ENCODE results near the gene DIPK1B. TPM values are rescaled to one million over a fixed set of nuclear protein-coding genes. Genes with fewer than 3 reads are reported as not detected.

Gene DIPK1B
- total RNA-seq, 2 experiments from 2014 or later, result 0.14 TPM; not detected in 1

DNA sequence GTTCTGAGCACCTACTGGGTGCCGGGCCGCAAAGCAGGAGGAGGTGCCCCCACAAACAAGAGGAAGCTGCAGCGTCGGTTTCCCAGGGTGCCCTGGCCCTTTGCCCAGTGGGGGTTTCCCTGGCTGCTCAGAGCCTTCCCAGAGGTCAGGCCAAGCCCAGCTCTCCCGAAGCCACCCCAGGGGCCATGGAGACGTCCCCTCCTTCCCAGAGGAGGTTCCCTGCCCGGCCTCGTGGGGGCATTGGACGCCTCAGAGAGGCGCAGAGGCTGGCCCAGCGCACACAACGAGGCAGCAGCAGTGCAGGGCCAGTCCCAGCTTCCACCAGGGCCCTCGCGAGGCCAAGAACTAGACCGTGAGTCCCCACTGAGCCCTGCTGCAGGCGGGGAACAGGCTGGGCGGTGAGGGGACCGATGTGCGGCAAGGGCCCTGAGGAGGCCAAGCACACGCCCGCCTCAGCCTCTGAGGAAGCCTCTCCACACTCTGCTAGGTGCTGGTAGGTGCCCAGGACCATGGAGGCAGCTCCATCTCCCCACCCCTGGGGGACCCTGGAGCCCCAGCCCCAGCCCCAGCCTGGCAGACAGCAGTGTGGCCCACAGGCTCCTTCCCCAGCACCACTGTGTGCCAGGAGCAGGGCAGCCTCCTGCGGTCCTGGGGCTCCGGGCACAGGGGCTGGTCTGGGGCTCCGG, 7.0 kb downstream of the DIPK1B start:
- peaks cover 9% of the 10 kb centered on the region for H3K4me1 Mint-ChIP-seq (ENCODE audit: low read depth)
- DNase-seq (no peak), ATAC-seq (peak; percentile 17)
- TF ChIP-seq, protein P1, sequence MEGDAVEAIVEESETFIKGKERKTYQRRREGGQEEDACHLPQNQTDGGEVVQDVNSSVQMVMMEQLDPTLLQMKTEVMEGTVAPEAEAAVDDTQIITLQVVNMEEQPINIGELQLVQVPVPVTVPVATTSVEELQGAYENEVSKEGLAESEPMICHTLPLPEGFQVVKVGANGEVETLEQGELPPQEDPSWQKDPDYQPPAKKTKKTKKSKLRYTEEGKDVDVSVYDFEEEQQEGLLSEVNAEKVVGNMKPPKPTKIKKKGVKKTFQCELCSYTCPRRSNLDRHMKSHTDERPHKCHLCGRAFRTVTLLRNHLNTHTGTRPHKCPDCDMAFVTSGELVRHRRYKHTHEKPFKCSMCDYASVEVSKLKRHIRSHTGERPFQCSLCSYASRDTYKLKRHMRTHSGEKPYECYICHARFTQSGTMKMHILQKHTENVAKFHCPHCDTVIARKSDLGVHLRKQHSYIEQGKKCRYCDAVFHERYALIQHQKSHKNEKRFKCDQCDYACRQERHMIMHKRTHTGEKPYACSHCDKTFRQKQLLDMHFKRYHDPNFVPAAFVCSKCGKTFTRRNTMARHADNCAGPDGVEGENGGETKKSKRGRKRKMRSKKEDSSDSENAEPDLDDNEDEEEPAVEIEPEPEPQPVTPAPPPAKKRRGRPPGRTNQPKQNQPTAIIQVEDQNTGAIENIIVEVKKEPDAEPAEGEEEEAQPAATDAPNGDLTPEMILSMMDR (IDR thresholded peaks at IDR 0.05), result no peak
- intact Hi-C loops (cut with micrococcal nuclease), result no loop called here
- H3K9me3 Mint-ChIP-seq, result no peaks in the 10 kb centered on the region
- ChIA-PET CTCF (interaction anchor here (1.3 kb wide), 1 partner anchor 8 kb away, joined by 3 read pairs; no protein-coding TSS in a partner anchor), POLR2A (interaction anchor here (0.6 to 1.6 kb wide), 4 partner anchors 8 to 10 kb away, joined by 3 to 4 read pairs (median 3); no protein-coding TSS in a partner anchor)
- H3K36me3 Mint-ChIP-seq (ENCODE audit: low read depth), result peaks cover 13% of the 10 kb centered on the region
- no peak overlapping the region for H3K4me3 Mint-ChIP-seq
- H3K27ac Mint-ChIP-seq, result no peak overlapping the region
- H3K27me3 Mint-ChIP-seq, result peaks cover 7% of the 10 kb centered on the region

DNA sequence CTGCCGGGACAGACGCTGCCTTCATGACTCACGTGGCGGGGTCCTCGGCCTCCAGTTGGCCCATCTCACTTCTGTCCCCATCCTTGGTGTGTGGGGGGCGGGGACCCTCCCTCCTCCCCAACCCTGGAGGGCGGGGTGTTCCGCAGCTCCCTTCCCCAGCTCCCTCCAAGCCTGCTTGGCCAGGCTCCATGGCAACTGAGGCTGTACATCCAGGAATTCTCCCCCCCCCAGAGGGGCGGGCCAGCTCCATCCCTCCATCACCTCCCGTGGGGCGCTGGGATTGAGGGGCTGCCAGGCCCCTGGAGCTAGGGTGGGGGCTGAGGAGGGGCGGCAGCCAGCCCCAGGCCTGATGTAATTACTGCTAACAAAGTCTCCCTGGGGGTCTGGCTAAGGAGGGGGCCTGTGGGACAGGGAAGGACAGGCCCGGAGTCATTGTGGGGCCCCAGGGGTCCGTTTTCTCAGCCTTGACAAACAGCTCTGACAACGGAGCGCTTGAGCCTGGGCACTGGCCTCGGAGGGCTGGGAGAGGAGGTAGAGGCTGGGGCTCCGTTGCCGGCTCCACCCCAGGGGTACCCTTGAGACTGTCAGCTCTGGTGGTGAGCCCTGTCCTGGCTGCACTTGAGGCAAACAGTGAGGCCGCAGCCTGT, 8.0 kb downstream of the DIPK1B start:
- DNase-seq (no peak), ATAC-seq (no peak)
- Mint-ChIP-seq H3K4me3 (no peak overlapping the region), H3K36me3 (ENCODE audit: low read depth) (peaks cover 19% of the 10 kb centered on the region), H3K9me3 (no peaks in the 10 kb centered on the region), H3K27me3 (peaks cover 6% of the 10 kb centered on the region), H3K4me1 (ENCODE audit: low read depth) (peaks cover 15% of the 10 kb centered on the region), H3K27ac (no peak overlapping the region)
- CTCF ChIA-PET, result no interaction called here
- POLR2A ChIA-PET, result interaction anchor here (1.0 kb wide), 1 partner anchor 8 kb away, joined by 3 read pairs; no protein-coding TSS in a partner anchor
- intact Hi-C loops (cut with micrococcal nuclease), result no loop called here
- TF ChIP-seq, protein P1 (IDR thresholded peaks at IDR 0.05), result no peak

DNA sequence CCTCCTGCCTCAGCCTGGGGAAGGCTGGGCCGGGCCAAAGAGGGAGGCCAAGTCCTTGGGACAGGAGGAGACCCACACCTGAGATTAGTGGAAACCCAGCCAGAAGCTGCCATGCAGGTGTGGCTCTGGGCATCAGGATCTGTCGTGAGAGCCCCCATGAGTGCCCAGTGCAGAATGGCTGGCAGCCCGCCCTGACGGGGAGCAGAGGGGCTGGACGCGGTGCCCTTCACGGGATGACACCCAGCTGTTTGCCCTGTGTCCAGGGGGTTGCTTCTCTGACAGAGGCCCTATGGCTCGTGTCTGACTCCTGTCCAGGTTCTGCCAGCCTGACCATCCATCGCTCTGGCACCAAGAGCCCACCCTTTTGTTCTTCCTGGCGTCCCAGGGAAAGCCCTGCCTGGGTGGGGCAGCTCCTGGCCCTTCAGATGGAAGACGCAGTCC, 8.5 kb downstream of the DIPK1B start:
- no peak for DNase-seq
- CTCF ChIA-PET, result no interaction called here

DNA sequence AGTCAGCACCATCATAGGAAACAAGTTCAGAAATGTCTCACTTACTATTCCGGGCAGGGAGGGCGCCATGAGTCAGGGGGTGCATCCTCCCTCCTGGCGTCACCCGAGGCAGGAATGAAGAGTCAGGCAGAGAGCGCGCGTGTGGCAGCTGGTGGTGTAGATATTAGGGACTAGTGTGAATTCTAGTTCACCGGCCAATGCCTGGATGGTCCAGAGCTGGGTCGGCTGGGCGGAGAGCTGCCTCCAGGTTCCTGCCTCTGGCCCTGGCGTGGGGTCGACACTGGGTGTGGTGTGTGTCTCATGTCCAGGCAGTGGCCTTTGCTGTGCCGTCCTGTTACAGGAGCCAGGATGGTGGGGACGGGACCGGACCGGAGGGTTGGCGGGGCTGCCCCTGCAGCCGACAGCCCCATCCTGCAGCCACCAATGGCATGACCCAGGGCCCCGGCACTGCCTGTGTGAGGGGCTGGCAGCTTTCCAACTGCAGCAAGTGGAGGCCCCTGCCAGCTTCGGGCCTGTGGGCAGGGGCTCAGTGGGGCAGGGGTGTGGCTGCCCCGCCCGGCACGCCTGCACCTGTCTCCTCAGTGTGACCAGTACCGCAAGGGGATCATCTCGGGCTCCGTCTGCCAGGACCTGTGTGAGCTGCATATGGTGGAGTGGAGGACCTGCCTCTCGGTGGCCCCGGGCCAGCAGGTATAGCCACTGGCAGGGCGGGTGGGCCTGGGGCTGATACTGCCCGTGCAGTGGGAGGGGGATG, 9.1 kb downstream of the DIPK1B start:
- intact Hi-C loops (cut with micrococcal nuclease), result no loop called here
- H3K4me3 Mint-ChIP-seq, result no peak overlapping the region
- peaks cover 2% of the 10 kb centered on the region for H3K27me3 Mint-ChIP-seq
- ATAC-seq (no peak), DNase-seq (no peak)
- H3K27ac Mint-ChIP-seq, result no peak overlapping the region
- peaks cover 25% of the 10 kb centered on the region for H3K4me1 Mint-ChIP-seq (ENCODE audit: low read depth)
- CTCF ChIA-PET, result no interaction called here
- H3K9me3 Mint-ChIP-seq, result no peaks in the 10 kb centered on the region
- POLR2A ChIA-PET, result interaction anchor here (1.3 kb wide), 1 partner anchor 8 kb away, joined by 4 read pairs; no protein-coding TSS in a partner anchor
- H3K36me3 Mint-ChIP-seq (ENCODE audit: low read depth), result peaks cover 30% of the 10 kb centered on the region
- TF ChIP-seq, protein P1 (IDR thresholded peaks at IDR 0.05), result no peak

More for the DNA sequence above, 8.5 kb downstream of the DIPK1B start:
- POLR2A ChIA-PET, result no interaction called here
- TF ChIP-seq, protein P1 (IDR thresholded peaks at IDR 0.05), result no peak
- Mint-ChIP-seq H3K36me3 (ENCODE audit: low read depth) (peaks cover 24% of the 10 kb centered on the region), H3K27ac (no peak overlapping the region), H3K9me3 (no peaks in the 10 kb centered on the region), H3K4me1 (ENCODE audit: low read depth) (peaks cover 20% of the 10 kb centered on the region), H3K27me3 (peaks cover 3% of the 10 kb centered on the region), H3K4me3 (no peak overlapping the region)
- intact Hi-C loops (cut with micrococcal nuclease), result no loop called here
- ATAC-seq, result no peak

Measured in activated CD8-positive, alpha-beta T cell treated with anti-CD3 and anti-CD28 coated beads for 36 hours (primary cell).